ENCODE results near the gene SPNS3.

- TF ChIP-seq CTCF (conservative IDR thresholded peaks at IDR 0.05; ENCODE audit: low read depth, low read length) (no peak), MAFK (IDR thresholded peaks at IDR 0.05; ENCODE audit: low read depth, low read length) (no peak), NFE2L2 (IDR thresholded peaks at IDR 0.05; ENCODE audit: low read depth, low read length) (no peak), RAD21 (IDR thresholded peaks at IDR 0.05; ENCODE audit: low read length) (no peak), CEBPB (IDR thresholded peaks at IDR 0.05; ENCODE audit: low read depth, low read length) (no peak), MAZ (IDR thresholded peaks at IDR 0.05; ENCODE audit: borderline replicate concordance, low read depth, low read length) (no peak), RFX5 (IDR thresholded peaks at IDR 0.05; ENCODE audit: low read depth, low read length) (no peak), POLR2A (IDR thresholded peaks at IDR 0.05; ENCODE audit: low read depth, low read length) (no peak), SMC3 (IDR thresholded peaks at IDR 0.05; ENCODE audit: low read depth, low read length) (no peak), MXI1 (IDR thresholded peaks at IDR 0.05; ENCODE audit: borderline replicate concordance, low read depth, low read length) (no peak), FOS (IDR thresholded peaks at IDR 0.05; ENCODE audit: low read depth, low read length) (no peak), RCOR1 (IDR thresholded peaks at IDR 0.05; ENCODE audit: insufficient replicate concordance, low read length) (no peak), BHLHE40 (IDR thresholded peaks at IDR 0.05; ENCODE audit: low read depth, low read length) (no peak)
Measured at GRCh38 chr17:4487296-4487695, 53.6 kb downstream of the SPNS3 start.

All from IMR-90 (cell line).